22Rv1 (cell line): Measurements from ENCODE around the gene CPA5.
"Not testable (repeated sequence)": the region's sequence is repeated elsewhere in the genome, so short reads cannot be mapped to it uniquely, and the experiment has no call there.

Experiments used
- ZFX ChIP-seq: fragments of 450-650 bp; IDR thresholded peaks from 2 replicates; pipeline ENCODE4 v1.6.1; 2017; ENCODE audit warnings: antibody characterized with exemption, borderline replicate concordance
- TF ChIP-seq, protein P1 (sequence below): fragments of 450-650 bp; IDR thresholded peaks from 2 replicates; pipeline ENCODE4 v1.5.1; 2017; ENCODE audit warnings: mild to moderate bottlenecking

- TF ChIP-seq, protein P1, sequence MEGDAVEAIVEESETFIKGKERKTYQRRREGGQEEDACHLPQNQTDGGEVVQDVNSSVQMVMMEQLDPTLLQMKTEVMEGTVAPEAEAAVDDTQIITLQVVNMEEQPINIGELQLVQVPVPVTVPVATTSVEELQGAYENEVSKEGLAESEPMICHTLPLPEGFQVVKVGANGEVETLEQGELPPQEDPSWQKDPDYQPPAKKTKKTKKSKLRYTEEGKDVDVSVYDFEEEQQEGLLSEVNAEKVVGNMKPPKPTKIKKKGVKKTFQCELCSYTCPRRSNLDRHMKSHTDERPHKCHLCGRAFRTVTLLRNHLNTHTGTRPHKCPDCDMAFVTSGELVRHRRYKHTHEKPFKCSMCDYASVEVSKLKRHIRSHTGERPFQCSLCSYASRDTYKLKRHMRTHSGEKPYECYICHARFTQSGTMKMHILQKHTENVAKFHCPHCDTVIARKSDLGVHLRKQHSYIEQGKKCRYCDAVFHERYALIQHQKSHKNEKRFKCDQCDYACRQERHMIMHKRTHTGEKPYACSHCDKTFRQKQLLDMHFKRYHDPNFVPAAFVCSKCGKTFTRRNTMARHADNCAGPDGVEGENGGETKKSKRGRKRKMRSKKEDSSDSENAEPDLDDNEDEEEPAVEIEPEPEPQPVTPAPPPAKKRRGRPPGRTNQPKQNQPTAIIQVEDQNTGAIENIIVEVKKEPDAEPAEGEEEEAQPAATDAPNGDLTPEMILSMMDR = not testable (repeated sequence)
- not testable (repeated sequence) for TF ChIP-seq ZFX
Measured at GRCh38 chr7:130376461-130376860, 31.8 kb downstream of the CPA5 start.
